Tibial nerve (tissue), 4 donors: ENCODE measurements around the gene SH3YL1.

Experiments
- CTCF ChIP-seq, 5 experiments: fragments of 200-600 bp in 3 of 5; fragments of 450-650 bp in 2 of 5; sonication (generic) in 3 of 5; IDR thresholded peaks; one replicate each; pipeline ENCODE4 v1.5.1; 2016 to 2019; ENCODE audit warnings: antibody characterized with exemption in 5 of 5, mild to moderate bottlenecking in 3 of 5, moderate library complexity in 2 of 5
- EP300 ChIP-seq, 2 donors: sonication (generic); formaldehyde crosslinking; IDR thresholded peaks; one replicate each; pipeline ENCODE4 v1.6.1; 2017; ENCODE audit warnings: antibody characterized with exemption in 2 of 2, mild to moderate bottlenecking in 1 of 2
- POLR2A ChIP-seq, 2 donors: fragments of 450-650 bp; IDR thresholded peaks; one replicate each; pipeline ENCODE4 v1.6.1; 2017; ENCODE audit warnings: antibody characterized with exemption in 2 of 2, mild to moderate bottlenecking in 2 of 2, moderate library complexity in 2 of 2

GRCh38 chr2:248724-249123 lies 15.1 kb downstream of the SH3YL1 start:
- no peak for TF ChIP-seq CTCF (IDR thresholded peaks at IDR 0.05)
- TF ChIP-seq POLR2A (IDR thresholded peaks at IDR 0.05): no peak
- no peak for TF ChIP-seq EP300 (IDR thresholded peaks at IDR 0.05)
